Urothelium cell line (cell line): ENCODE data around the gene EME2.

Experiments used
- DNase-seq: peaks from one replicate; pipeline ENCODE4 v3.0.0; 2011; ENCODE audit warnings: low spot score, mixed read lengths
- FAIRE-seq: peaks from 2 replicates; lab custom pipeline; 2011; peaks lifted over from hg19 to GRCh38; lab: Jason Lieb, UNC

The EME2 gene

DNA sequence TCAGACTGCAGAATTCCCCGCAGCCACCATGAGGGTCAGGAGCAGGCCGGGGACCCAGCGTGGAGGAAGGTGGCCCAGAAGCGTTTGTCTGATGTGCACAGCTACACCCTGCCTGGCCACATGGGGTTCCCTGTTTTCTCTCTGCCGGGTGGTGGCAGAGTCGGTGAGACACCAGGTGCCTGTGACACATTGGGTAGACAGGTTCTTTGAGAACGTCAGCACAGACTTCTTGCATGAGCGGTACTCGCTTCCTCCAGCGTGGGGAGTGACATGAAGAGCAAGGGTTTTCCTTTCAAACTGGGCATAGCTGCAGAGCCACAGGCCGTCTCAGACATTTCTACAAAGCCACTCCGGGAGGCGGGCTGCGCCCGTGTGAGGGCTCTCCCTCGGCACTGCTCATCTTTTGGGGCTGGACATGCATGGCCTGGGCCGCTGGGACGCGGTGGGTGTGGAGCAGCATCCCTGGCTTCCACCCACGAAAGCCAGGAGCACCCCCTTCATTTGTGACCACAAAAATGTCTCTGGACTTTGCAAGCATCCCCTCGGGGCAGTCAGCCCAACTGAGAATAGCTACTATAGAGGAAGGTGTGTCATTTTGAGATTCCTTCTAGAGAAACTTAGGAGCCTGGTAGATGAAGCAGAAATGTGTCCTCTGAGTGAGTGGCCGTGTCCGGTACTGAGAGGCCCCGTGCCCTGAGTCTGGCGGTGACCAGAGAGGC, 27.3 kb upstream of the EME2 start:
- peak; percentile 62 for DNase-seq
- no peak for FAIRE-seq

- DNase-seq (peak; percentile 95), FAIRE-seq (peak; percentile 40)
Observed at GRCh38 chr16:1745900-1746692, 26.5 kb upstream of the EME2 start.

DNA sequence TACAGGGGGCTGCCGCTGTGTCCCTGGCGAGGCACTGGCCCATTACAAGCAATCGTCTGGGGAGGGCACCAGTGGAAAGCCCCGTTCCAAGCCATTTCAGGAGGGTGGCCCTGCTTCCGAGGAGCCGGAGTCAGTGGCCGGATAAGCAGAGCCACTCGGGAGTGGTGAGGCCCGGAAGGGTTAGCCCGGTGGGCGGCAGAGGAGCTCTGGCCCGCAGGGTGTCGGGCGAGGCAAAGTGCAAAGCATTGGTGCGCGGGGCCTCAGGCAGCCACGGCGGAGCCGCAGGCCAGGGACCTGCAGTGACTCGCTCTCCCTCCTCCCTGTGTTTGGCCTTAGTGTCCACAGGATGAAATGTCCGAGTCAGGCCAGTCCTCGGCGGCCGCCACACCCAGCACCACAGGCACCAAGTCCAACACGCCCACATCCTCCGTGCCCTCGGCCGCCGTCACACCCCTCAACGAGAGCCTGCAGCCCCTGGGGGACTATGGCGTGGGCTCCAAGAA, 25.9 kb upstream of the EME2 start:
- no peak for FAIRE-seq
- DNase-seq, result no peak

DNA sequence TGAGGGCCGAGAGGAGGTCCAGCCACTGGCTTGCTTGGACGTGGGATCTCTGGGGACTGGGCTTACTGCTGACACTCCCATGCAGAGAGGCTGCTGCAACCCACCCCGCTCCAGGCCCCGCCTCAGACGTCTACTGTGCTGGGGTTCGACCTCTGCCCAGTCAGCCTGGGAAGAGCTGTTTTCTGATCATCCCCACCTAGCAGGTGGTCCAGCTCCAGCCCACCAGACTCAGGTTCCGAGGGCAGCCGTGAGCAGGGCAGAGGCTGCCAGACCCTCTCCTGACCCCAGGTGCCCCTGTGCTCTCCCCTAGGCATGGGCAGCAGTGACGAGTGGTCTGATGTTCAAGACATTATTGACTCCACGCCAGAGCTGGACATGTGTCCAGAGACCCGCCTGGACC, 24.7 kb upstream of the EME2 start:
- FAIRE-seq (no peak), DNase-seq (no peak)

- FAIRE-seq, result no peak
Observed at GRCh38 chr16:1749152-1750117, 23.2 kb upstream of the EME2 start.

DNA sequence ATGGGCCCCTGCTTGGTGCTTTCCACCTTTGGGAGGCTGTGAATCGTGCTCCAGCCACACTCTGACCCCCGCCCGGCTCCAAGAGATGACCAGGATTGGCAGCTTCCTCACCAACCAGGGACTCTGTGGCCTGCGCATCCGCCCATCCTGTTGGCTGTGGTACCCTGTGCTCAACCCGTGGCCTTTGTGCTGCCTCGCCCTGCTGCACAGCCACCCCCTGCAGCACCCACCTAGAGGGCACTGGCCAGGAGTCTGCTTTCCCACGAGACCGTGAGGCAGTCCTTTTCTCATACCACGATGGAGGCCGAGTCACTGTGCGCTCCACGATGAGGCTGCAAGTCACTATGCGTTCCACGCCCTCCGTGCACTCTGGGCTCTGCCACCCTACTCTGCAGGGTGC, 20.7 kb upstream of the EME2 start:
- FAIRE-seq, result no peak
- DNase-seq, result no peak

More at GRCh38 chr16:1749152-1750117, 23.2 kb upstream of the EME2 start:
- no peak for DNase-seq

- no peak for DNase-seq
- no peak for FAIRE-seq
Observed at GRCh38 chr16:1752853-1753252, 19.8 kb upstream of the EME2 start.

DNA sequence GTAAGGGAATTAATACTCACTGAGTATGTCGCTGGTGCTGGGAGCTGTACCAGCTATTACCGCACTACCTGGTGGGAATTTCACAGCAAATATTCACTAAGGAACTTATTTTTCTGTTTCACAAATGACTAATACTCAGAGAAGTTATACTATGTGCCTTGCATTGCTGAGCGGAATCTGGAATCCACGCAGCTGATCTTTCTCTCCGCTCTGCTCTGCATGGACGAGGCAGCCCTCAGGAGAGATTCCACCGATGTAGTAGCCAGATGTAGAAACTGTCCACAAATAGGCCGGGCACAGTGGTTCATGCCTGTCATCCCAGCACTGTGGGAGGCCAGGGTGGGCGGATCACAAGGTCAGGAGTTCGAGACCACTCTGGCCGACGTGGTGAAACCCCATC, 18.4 kb upstream of the EME2 start:
- no peak for FAIRE-seq
- no peak for DNase-seq

GRCh38 chr16:1757714-1758461, 14.7 kb upstream of the EME2 start:
- FAIRE-seq (no peak), DNase-seq (no peak)

- no peak for DNase-seq
- no peak for FAIRE-seq
Observed at GRCh38 chr16:1758923-1759322, 13.7 kb upstream of the EME2 start.

GRCh38 chr16:1759511-1759910, 13.1 kb upstream of the EME2 start:
- DNase-seq, result no peak

DNA sequence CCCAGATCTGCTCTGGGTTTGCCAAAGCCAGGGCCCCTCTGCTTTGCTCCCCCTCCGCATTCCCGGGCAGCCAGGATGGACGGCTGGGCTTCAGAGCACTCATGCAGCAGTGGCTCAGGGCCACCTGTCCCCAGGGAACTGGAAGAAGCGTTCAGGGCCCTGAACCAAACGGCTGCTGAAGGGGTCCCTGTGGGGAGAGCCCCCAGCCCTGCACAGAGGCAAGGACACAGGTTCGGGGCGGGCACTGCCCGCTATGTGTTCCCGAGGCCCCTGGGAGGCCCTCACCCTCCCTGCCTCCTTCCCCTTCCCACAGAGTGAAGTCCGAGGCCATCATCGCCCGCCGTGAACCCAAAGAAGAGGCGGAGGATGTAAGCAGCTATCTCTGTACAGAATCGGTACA, 11.7 kb upstream of the EME2 start:
- no peak for FAIRE-seq
- DNase-seq, result no peak

More at GRCh38 chr16:1759511-1759910, 13.1 kb upstream of the EME2 start:
- FAIRE-seq, result no peak

DNA sequence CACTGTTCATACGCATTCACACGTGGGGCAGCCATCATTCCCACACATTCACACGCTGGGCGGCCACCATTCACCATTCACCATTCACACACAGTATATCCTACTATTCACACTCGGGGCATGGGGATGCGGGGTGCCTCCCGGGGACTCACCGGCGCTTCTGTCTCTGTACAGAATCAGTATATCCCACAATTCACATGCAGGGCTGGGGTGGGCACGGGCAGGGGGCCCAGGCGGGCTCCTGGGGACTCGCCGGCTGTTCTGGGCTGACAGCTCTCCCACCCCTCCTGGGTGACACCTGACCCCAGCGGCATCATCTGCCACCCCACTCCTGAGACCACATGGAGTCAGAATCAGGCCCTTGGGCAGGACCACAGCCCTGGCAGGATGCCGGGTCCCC, 10.9 kb upstream of the EME2 start:
- no peak for DNase-seq
- FAIRE-seq, result no peak

GRCh38 chr16:1762196-1762878, 10.3 kb upstream of the EME2 start:
- no peak for DNase-seq
- FAIRE-seq, result no peak

DNA sequence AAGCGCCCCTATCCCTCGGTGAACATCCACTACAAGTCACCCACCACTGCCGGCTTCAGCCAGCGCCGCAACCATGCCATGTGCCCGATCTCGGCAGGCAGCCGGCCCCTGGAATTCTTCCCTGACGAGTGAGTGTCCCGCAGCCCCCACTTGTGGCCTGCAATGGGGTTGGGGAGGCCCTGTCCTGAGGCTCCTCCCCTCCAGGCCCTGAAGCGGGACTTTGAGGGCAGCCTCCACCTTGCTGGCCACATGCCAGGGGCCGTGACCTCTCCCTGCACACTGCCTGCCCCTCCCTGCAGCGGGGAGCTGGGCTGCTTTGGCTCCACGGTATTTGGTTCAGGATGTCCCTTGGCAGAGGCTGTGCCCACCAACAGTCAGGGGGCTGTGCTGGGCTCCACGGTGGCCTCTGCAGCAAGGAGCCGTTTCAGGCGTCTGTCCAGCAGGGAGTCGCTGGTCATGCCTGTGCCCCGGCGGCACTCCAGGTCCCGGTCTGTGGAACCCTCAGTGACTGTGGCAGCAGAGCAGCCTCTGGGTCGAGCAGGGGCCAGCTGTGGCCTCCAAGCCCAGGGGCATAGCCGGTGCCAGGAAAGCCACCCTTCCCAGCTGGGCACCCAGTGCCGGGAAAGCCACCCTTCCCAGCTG, 9.6 kb upstream of the EME2 start:
- no peak for FAIRE-seq

DNA sequence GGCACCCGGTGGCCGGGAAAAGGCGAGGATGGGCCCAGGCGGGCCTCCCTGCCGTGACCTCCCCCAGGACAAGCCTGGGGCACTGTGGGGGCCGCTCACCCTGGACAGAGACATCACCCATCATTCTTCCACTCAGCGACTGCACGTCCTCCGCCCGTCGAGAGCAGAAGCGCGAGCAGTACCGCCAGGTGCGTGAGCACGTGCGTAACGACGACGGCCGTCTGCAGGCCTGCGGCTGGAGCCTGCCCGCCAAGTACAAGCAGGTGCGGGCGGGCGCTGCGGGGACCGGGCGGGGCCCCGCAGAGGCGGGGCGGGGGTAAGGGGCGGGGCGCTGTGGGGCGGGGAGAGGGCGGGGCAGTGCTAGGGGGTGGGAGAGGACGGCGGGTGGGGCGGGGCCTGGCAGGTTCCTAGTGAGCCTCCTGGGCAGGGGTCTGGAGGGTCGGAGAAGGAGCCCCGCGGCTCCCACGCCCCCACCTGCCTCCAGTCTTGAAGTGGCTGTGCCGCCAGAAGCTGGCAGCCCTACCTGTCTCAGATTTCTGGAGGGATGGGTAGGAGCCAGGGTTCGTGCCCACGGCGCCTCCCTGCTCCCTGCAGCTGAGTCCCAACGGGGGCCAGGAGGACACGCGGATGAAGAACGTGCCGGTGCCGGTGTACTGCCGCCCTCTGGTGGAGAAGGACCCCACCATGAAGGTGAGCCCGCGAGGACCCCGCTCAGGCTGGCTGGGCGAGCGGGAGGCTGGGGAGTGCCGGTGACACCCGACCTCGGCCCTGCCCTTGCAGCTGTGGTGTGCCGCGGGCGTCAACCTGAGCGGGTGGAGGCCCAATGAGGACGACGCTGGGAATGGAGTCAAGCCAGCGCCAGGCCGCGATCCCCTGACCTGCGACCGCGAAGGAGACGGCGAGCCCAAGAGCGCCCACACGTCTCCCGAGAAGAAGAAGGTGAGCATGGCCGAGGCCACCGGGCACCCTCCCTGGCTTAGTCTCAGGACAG, 8.8 kb upstream of the EME2 start:
- DNase-seq (no peak), FAIRE-seq (peak; percentile 32)

More for the DNA sequence above, 9.6 kb upstream of the EME2 start:
- DNase-seq, result no peak

DNA sequence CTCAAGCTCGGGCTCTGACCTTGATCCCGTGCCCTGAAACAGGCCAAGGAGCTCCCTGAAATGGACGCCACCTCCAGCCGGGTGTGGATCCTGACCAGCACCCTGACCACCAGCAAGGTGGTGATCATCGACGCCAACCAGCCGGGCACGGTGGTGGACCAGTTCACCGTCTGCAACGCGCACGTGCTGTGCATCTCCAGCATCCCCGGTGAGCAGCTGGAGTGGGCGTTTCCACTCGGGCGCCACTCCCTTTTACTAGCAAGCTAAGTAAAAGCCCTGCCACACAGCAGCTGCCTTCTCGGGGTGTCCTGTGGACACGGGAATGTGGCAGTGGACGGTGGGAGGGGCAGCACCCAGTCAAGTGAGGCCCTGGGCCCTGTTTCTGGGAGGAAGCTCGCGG, 7.6 kb upstream of the EME2 start:
- FAIRE-seq, result no peak
- DNase-seq, result no peak

DNA sequence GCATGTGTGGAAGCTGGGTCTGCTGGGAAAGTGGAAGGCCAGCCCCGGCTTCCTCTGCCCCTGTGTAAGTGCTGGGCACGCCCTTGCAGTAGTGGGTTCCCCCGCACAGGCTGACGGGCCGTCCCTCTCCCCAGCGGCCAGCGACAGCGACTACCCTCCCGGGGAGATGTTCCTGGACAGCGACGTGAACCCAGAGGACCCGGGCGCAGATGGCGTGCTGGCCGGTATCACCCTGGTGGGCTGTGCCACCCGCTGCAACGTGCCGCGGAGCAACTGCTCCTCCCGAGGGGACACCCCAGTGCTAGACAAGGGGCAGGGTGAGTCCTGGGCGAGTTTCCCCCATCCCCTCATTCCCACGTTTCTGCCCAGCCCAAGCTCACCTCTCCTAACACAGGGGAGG, 6.8 kb upstream of the EME2 start:
- DNase-seq (no peak), FAIRE-seq (no peak)
